ENCODE results near the gene MYO16.

Gene MYO16

DNA sequence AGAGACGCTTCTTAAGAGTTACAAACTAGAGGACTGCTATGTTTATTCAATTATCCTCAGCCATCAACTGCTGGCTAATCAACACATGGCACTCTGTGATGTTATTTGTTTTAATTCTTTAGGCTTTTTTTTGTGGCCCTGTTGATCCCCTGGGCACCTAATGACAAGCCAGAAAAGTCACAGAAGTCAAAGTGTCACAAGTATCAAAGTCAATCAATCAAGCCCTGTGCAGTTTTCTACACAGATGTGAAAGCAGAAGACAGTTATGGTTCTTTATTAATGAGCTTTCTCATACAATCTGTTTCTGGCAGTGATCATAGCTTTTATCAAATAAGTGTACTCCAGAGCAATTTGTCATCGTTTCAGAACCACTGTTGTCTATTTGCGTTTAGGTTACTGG lies 34.3 kb downstream of the MYO16 start:
- DNase-seq (ENCODE audit: low spot score) = no peak

DNA sequence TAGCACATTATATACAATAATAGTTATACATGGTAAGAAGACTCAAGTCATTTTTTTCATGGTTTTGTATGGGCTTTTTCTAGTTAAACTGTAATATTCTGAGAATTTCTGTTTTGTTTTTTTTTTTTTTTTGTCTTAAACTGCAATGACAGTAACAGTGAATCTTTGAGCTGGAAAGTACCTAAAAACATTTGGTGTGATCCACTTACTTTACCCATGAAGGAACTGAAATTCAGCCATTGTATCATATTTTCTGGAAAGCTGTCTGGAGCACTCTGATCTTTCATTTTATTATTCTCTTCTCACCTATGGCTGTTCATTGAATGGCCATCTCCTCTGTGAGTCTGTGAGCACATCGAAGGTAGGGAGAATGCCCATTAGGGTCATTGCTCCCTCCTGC lies 37.8 kb downstream of the MYO16 start:
- DNase-seq (ENCODE audit: low spot score) = no peak

DNA sequence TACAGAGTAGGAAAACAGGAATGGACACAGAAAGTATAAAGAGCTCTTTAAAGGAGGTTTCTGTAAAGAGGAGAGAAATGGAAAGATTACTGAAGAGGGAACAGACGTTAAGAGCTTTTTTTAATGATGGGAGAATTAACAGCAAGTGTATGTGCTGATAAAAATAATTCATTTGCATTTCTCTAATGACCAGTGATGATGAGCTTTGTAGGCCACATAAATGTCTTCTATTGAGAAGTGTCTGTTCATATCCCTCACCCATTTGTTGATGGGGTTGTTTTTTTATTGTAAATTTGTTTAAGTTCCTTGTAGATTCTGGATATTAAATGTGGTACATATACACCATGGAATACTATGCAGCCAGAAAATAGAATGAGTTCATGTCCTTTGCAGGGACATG lies 40.0 kb downstream of the MYO16 start:
- no peak for DNase-seq (ENCODE audit: low spot score)

DNA sequence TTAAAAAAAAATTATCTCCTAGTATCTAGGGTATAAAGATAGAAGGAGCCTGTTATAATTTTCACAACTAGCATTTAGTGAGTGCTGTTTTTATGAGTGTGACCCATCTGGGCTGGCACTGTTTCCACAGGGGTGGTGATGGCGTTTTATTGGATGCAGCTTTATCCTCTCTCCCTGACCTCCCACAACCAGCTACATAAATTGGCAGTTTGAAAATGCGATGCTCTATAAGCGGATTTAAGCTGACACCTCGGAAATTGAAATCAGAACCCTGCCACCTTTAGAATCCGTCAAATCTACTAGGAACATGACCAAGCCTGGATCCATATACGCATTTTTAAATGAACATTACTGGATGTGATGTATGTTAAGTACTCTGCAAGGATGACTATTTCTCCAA lies 44.9 kb downstream of the MYO16 start:
- no peak for DNase-seq (ENCODE audit: low spot score)

DNA sequence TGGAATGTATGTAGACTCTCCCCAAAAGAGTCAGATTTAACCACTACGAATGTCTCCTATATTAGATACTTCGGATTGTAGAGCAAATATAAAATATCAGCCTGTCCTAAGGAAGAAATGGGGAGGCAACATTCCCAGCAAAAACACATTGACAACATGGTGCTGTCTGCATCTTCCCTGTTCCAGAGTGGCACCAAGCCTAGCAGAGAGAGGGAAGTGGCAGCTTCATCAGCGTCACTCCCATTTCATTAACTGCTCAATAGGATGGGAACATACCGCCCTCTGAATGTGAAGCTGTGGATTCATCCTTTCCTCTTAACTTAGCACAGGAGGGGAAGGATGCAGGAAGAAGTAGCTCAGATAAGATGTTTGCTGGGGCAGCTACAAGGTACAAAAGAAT lies 45.4 kb downstream of the MYO16 start:
- no peak for DNase-seq (ENCODE audit: low spot score)

DNA sequence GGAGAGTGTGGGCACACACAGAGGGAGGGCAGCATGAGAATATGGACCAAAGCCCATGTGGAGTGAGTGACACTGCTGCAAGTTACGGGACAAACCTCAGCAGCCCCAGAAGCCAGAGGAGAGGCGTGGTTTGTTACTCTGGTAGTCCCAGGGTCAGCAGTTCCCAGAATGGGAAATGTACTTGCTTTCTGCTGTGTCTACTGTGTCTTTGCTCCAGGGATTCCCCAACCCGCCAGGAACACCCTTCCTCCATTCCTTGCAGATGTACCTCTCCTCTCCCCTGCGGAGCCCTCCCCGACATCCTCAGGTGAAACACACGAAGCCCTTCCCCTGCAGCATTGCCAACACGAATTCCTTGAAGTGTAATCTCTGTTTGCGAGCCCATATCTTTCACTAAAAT lies 47.2 kb downstream of the MYO16 start:
- no peak for DNase-seq (ENCODE audit: low spot score)

DNA sequence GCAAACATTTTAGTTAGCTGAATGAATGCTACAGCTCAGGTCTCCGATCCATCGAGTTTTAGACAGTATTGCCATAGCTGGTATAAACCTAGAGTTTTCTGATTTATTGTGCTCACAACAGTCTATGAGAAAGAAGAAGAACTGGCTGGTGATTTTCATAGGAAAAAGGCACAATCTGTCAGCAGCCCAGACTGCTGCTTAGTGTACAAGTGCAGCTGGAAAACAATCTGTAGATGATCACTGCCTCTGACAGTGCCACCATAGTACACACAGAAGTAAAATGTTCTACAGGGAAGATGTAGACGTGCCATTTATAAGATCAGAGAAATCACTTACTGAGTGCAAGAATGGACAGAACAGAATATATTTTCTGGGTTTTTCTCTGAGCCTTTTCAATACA lies 48.4 kb downstream of the MYO16 start:
- no peak for DNase-seq (ENCODE audit: low spot score)

DNA sequence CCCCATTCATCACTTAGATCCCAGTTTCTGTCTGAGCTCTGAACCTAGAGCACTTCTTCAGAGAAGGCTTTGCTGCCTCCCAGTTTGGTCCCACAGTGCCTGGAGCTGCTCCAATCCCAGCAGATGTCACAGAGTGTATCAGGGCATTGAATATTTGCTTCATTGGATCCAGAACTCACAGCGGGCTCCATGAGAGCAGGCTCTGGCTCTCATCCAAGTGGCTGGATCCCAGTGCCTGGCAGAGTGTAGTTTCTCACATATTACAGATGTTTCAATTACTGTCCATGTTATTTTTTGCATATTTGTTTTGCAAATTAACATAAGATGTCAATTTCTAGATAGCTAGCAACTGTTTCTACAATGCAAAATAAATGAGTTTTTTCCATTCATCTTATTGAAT lies 50.6 kb downstream of the MYO16 start:
- DNase-seq (ENCODE audit: low spot score) = no peak

DNA sequence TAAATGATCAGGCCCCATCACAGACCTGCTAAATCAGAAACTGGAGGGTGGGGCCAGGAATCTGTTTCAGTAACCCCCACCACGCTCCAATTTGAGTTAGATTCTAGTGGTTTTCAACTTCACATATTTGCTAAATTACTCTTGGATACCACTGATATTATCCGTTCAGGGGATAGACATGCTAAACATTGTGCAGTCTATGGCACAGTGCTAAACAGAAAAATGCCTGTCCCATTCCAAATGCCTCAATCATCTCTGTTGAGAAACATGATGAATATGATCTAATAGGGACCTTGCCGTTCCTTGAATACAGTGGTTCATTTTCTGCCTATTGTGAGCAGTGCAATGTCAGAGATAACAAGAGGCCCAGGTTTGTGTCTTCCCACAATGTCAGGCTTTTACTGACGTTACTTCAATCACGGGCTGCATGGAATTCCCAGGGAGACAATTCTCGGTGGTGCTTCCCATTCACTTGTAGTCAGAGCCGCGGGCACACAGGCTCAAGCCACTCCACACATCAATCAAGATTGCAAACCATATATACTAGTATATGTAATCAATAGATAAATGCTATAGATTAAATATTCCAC lies 52.7 kb downstream of the MYO16 start:
- no peak for DNase-seq (ENCODE audit: low spot score)

DNA sequence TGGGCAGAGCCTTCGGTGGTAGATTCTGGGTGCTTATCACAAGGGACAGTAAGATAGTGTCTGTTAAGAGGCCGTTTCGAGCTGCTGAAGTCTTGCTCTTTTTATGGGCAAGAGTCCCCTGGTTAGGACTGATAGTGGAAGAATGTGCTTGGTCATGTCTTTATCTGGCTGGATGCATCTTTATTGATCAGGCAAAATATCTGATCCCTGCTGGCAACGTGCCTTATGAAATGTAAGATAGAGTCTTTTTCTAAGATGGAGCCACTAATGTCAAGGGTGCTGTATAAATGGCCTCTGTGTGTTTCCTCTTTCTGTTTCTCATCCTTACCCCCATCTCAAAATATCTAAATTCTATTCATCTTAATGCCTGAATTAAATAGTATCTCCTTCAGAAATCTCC lies 53.3 kb downstream of the MYO16 start:
- no peak for DNase-seq (ENCODE audit: low spot score)

DNA sequence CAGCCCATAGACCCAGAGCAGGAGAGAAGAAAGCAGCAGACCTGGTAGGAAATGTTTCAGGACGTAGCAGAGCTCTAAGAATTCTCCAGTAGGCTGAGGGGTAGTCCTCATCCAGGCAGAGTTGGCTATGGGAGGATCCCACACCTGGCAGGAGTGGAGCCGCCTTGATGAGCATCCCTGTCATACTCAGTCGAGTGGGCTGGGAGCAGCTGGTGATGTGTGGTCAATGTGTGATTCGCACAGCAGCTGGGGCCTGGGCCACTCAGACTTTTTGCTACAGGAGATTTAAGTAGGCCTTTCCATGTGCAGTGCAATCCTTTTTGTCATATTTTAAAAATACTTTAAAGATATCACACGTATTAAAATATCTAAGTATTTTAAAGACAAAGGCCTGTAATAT lies 56.6 kb downstream of the MYO16 start:
- no peak for DNase-seq (ENCODE audit: low spot score)

DNA sequence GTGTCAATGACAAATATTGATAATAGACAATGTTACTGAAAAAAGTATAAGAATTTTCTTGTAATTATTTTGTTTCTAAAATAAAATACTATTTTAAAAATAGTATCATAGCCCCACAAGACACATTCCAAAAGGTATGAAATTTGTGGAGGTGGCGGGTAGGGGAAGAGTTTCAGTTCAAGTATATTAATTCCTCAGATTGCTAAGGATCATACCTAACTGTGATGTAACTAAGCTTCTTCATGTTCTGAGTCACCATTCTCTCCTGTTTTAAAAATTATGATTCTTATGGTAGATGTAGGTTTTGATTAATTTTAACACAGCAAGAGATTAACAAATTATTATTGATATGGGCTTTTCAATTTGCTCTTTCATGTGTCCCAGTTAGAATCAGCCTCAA lies 61.3 kb downstream of the MYO16 start:
- no peak for DNase-seq (ENCODE audit: low spot score)

DNA sequence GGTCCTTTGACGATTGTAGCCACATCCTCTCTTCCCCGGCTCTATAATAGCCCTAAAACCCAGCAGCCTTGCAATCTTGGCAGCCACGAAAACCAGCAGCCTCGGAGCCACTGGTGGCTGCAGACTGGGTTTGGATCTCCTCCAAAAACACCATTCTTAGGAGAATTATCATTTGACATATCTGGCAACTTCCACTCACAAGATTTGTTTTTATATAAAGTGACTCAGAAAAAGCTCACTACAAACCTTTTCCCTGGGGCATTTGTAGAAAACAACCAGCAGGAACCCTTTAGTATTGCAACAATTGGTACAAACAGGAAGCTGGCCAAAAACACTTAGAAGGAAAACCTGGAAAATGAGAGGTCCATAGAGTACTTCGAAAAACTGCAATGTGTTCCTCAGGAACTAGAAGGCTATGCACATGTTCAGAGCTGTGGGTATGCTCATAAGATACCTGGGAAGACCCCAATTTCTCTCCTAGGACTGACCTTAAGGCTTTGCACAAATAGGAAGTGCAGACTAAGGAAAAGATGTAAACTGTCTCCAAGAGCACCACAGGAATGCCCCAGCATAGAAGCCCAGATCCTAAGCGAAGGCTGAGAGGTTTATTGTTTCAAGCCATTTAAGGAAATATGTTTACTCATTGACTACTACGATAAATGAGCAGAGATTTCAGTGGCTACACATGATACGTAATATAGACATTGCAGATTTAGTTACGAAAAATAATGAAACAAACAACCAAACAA lies 71.2 kb downstream of the MYO16 start:
- DNase-seq (ENCODE audit: low spot score) = no peak

DNA sequence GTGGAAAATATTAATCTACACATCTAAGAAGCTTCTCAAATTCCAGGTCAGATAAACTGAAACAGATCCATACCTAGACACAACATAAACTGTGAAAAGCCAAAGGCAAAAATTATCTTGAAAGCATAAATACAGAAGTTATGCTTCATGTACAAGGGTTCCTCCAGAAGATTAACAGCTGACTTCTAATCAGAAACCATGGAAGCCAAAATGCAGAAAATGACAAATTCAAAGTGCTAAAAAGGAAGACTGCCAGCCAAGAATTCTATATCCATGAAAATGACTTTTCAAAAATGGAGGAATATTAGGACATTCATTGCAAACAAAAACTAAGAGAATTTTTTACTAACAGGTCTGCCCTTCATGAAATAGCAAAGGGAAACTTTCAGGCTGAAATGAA lies 72.8 kb downstream of the MYO16 start:
- DNase-seq (ENCODE audit: low spot score) = no peak

DNA sequence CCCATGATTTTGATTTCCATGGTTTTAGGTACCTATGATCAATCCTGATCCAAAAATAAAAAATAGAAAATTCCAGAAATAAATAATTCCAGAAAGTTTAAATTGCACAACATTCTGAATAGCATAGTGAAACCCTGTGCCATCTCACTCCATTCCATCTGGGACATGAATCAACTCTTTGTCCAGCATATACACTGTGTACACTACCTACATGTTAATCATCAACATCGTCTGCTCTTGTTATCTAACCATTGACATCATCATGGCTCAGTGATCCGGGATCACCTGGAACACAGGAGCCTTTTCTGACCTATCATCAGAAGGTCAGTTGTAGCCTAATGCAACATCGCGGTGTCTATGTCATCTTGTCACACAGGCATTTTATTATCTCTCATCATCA lies 75.6 kb downstream of the MYO16 start:
- DNase-seq (ENCODE audit: low spot score) = no peak

DNA sequence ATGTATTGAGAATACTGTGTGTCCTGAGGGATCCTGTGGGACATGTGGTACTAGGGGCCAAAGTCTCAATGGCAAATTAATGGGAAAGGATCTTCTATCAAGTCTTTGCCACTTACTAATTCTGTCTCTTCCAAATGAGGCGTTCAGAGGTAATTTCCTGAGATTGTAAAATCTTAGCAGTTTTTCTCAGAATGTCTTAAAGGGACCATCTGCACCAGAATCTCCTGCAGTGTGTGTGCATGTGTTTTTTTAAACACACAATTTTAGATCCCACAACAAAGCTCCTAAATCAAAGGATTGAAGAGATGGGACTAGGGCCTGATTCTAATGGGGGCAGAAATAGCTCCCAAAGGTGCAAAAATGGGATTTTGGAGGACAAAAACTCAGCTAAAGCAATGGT lies 78.2 kb downstream of the MYO16 start:
- no peak for DNase-seq (ENCODE audit: low spot score)

DNA sequence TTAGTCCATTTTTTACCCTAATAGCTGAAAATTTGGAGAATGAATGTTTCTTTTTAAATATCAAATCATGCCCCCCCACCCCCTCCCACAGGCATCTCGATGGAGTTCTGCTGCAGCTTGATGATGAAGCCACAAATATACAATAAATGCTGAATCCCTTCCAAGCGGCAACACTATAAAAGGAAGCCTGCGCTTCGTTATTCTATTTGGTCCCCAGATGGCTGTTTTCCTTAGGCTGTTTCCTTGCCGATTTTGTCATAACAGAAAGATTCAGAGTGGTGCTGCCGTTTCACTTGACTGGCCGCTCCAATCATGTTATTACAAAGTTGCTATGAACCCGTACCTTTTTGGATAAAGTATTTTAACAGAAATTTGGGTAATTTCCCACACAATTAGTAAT lies 79.5 kb downstream of the MYO16 start:
- no peak for DNase-seq (ENCODE audit: low spot score)

DNA sequence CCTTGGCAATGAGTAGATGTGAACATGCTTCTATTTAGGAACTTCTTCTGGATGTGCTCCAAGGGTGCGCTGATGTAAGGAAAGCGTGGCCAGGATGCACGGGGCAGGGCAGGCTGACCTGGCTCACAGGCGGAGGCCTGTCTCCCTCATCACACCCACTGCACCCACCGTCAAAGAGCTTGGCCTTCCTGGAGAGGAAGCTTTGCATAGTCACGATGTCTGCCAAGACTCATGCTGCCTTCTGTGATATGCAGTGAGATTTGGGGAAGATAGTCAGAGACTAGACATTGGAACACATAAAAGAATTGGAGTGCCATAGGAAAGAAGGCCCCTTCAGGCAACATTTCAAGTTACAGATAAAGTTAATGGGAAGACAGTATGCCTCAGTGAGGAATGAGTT lies 82.0 kb downstream of the MYO16 start:
- no peak for DNase-seq (ENCODE audit: low spot score)

DNA sequence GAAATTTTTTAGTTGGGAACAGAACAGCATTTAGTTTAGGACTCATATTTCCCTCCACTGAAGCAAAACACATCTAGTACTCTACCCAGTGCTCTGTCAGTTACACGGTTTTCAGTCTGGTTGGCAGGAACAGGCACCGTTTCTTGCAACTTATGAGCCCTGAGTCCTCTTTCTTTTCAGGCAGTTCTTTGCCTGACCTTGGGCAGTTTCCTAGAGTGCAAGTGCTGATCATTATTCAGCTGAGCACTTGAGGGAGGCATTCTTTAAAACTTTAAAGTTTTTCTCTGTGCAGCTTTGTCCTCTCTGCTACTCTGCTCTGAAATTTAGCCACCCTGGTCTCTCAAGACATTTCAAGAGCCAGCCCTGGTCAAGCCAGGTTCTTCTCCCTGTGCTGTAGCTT lies 96.1 kb downstream of the MYO16 start:
- DNase-seq (ENCODE audit: low spot score) = peak; percentile 5

DNA sequence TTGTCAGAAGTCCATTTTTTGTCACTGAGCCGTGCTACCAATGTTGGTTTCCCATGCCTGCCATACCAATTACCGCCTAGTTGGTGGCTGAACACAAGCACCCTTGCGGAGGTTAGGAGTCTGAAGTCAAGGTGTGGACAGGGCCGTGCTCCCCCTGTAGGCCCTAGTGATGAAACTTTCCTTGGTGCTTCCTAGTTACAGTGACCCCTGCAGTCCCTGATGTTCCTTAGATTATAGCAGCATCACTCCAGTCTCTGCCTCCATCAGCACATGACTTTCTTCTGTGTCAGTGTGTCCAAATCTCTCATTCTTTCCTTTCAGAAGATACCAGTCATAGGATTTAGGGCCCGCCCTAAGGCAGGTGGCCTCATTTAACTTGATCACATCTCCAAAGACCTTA lies 99.0 kb downstream of the MYO16 start:
- peak; percentile 21 for DNase-seq (ENCODE audit: low spot score)

DNA sequence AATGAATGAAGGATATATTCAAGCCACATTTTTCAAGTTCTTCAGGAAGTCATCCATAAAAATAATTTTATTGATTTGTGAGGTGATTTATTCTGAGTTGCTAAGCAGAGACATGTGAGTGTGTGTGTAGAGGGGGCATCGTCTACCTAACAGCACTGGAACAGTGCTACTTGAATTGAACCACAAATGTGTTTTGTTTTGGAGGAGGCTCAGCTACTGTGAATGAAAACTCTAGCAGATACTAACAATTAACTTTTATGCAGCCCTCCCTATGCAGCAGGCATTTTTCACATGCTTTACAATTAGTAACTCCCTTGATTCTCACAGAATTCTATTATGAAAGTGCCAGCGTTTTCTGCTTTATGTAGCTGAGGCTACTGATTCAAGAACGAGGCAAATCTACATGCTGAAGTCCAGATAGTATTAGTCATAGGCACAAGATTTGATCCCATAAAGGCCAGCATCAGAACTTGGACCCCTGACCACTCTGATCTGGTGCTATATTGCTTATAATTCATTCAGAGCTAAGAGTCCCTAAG lies 103.7 kb downstream of the MYO16 start:
- no peak for DNase-seq (ENCODE audit: low spot score)

DNA sequence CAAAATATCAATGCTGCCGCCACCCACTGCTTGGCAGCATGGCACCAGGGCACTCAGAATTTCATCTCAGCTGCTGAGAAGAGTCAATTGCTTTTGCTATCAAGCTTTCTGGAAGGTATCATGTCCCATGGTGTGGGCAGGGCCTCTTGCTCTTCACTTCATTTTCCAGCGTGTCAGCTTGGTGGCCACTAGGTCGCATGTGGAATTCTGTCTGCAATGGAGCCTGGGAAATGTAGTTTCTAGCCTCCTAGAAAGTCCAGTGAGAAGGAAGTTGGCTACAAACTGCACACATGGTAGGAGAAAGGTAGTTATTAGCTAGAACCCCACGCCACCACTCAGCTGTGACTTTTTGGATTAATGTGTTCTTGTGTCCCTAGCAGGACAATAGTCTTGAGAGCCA lies 105.3 kb downstream of the MYO16 start:
- DNase-seq (ENCODE audit: low spot score) = no peak

DNA sequence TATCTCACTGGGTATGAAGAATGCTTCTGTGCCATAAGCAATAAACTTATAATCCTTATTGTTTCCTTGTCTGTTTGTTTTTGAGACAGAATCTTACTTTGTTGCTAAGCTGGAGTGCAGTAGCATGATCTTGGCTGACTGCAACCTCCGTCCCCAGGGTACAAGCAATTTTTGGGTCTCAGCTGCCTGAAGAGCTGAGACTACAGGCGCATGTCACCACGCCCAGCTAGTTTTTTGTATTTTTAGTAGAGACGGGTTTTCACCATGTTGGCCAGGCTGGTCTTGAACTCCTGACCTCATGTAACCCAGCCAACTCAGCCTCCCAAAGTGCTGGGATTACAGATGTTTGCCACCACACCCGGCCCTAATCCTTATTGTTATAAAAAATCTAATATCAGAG lies 112.5 kb downstream of the MYO16 start:
- DNase-seq (ENCODE audit: low spot score) = no peak
